ENCODE data around the gene PRDM12. TPM values are rescaled to one million over a fixed set of nuclear protein-coding genes. Genes with fewer than 3 reads are reported as not detected.

Gene PRDM12
- not detected in 2 replicates for total RNA-seq

DNA sequence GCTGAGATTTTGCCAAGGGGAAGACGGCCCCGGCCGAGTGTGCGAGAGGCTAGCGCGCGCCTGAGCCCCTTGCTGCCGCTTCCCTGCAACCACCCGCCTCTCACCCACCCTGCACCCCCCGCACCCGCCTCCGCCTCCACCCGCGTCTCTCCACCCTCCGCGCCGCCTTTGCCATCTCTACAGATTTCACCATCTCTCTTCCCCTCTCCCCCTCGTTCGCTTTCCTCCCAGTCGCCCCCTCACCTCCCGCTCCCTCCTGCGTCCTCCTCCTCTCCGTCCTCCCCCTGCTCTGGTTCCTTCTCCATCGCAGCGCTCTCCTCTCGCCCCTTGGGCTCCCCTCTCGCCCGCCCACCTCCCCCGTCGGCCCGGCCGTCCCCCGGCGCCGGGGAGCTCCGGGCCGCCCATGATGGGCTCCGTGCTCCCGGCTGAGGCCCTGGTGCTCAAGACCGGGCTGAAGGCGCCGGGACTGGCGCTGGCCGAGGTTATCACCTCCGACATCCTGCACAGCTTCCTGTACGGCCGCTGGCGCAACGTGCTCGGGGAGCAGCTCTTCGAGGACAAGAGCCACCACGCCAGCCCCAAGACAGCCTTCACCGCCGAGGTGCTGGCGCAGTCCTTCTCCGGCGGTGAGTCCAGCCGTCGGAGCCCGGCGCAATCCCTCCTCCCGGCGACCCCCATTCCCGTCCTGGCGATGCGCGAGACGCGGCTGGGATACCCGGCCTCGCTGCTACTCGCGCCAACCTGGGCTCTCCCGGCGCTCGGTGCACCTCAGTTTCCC lies at the start of gene PRDM12:
Gene PRDM12 (plus strand): TSS at position 344 of the 778 bp plus-strand sequence. CDS start 60 bp downstream, at position 404.

DNA sequence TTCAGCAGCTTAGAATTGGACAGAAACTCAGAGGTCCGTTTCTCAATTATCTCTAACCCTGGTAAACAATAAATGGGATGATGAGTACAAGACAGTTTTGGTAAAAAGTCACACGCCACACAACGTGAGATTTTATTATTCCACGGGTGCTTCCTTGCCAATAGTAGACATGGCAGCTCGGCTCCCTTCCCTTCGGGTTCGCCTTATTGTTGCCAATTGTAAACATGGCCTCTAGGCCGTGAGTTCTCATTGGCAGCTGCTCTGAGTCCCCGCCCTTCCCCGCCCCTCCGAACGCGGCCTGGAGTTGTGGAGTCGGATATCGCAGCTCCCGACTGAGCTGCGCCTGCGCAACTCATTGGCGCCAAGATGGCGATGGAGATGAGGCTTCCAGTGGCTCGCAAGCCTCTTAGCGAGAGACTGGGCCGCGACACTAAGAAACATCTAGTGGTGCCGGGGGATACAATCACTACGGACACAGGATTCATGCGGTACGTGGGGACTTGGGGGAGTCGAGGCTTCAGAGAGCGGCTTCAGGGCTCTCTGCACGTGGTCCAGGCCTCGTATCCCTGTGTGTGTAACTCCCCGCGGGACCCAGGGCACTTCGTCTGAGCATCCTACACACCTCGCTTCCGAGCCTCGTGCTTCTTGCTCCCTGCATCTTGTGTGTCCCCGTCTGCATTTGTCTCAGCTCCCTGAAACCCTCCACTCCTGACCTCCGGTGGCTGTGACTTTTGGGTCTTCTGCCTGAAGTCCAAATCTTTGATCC lies 29.2 kb downstream of the PRDM12 start, which contains the start of gene EXOSC2:
Gene EXOSC2 (plus strand): TSS at position 355 of the 766 bp plus-strand sequence. CDS start 12 bp downstream, at position 367.

Other genes with a start within 250 kb of the PRDM12 start
- 44.2 and 225 TPM in 2 replicates for gene ASS1, start 219.6 kb upstream of the PRDM12 start, total RNA-seq
- gene FUBP3, start 85.0 kb upstream of the PRDM12 start, total RNA-seq = 32.0 and 43.0 TPM in 2 replicates
- gene EXOSC2, start 29.2 kb downstream of the PRDM12 start, total RNA-seq = 23.2 and 38.4 TPM in 2 replicates
- 107 and 109 TPM in 2 replicates for gene ABL1, start 170.7 kb downstream of the PRDM12 start, total RNA-seq
- not detected in 2 replicates for gene QRFP, start 232.2 kb downstream of the PRDM12 start, total RNA-seq

Measured in smooth muscle cell of trachea (primary cell).